Cardiac fibroblast (primary cell): ENCODE data around the gene CHMP4B.

ENCODE experiments used
- DNase-seq, 2 donors: peaks; one replicate each; pipeline versions ENCODE4 v3.0.0 to v3.0.0-alpha.2; 2010; ENCODE audit warnings: low read depth in 2 of 2
- H3K4me3 ChIP-seq, 2 donors: replicated peaks in 1 of 2; 1 replicate in 1 of 2; 2 replicates in 1 of 2; pipeline ENCODE4 v1.5.1; 2011; ENCODE audit warnings: low read depth in 2 of 2, low read length in 2 of 2, mild to moderate bottlenecking in 2 of 2, moderate library complexity in 1 of 2
- TF ChIP-seq, protein P1 (sequence below): IDR thresholded peaks from one replicate; pipeline ENCODE4 v1.5.1; 2011; ENCODE audit warnings: low read depth, mild to moderate bottlenecking, low read length, inconsistent platforms

CHMP4B gene

DNA sequence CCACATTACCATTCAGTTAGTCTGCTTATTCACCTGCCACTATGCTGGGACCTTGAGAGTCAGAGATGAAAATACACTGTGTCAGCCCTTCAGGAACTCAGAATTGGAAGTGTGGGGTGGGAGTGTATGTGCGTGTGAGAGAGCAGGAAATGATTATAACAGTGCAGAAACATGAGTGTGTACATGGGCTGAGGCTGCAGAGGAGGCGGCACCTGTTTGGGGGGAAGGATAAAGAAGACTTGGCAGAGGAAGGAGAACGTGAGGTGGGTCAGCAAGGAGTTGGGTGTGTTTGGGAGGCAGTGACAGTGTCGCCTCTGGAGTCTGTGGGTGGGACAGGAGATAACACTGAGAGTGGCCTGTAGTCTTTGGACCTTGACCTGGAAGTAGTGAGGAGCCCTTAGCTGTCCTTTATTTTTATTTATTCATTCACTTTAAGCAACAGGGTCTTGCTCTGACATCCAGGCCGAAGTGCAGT is 3.1 kb downstream of the CHMP4B start:
- DNase-seq = peak in 1 of 2 donors; percentile 26
- H3K4me3 ChIP-seq = no peak overlapping the region
- TF ChIP-seq, protein P1, sequence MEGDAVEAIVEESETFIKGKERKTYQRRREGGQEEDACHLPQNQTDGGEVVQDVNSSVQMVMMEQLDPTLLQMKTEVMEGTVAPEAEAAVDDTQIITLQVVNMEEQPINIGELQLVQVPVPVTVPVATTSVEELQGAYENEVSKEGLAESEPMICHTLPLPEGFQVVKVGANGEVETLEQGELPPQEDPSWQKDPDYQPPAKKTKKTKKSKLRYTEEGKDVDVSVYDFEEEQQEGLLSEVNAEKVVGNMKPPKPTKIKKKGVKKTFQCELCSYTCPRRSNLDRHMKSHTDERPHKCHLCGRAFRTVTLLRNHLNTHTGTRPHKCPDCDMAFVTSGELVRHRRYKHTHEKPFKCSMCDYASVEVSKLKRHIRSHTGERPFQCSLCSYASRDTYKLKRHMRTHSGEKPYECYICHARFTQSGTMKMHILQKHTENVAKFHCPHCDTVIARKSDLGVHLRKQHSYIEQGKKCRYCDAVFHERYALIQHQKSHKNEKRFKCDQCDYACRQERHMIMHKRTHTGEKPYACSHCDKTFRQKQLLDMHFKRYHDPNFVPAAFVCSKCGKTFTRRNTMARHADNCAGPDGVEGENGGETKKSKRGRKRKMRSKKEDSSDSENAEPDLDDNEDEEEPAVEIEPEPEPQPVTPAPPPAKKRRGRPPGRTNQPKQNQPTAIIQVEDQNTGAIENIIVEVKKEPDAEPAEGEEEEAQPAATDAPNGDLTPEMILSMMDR = no peak

DNA sequence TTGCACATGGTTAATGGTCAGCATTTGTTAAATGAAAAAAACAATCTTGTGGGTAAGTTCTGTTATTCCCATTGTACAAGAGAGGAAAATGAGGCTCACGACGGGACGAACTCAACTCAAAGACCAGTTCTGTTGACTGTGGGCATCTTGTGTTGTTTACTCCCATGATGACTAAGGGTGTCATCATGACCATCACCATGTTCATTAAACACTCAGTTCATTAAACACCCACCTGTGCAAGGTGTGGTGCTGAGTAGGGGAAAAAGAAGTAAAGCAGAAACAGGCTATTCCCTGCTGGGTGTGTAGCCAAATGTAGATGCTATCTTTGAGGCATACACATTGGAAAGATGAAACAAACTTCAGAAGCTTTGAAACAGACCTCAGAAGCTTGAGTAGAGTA is 4.5 kb downstream of the CHMP4B start:
- no peak for DNase-seq
- TF ChIP-seq, protein P1 = no peak
- H3K4me3 ChIP-seq = no peak overlapping the region

DNA sequence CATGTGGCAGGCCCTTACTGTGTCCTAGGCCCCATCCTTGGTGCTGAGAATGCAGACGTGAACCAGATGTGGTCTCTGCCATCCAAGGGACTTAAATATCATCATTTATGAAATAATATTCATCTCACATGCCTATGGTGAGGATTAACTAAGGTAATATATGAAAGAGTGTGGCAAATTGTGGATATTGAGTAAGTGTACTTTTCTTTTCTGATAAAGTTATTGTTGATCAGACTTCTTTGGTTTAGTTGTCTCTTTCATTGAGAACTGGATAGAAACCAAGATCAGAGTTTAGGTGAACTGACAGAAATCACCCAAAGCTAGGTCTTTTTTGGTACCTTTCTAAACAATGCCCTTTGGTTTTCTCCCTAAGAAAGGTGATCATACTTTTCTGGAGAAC is 5.0 kb downstream of the CHMP4B start:
- no peak for DNase-seq
- TF ChIP-seq, protein P1 = no peak
- no peak overlapping the region for H3K4me3 ChIP-seq

DNA sequence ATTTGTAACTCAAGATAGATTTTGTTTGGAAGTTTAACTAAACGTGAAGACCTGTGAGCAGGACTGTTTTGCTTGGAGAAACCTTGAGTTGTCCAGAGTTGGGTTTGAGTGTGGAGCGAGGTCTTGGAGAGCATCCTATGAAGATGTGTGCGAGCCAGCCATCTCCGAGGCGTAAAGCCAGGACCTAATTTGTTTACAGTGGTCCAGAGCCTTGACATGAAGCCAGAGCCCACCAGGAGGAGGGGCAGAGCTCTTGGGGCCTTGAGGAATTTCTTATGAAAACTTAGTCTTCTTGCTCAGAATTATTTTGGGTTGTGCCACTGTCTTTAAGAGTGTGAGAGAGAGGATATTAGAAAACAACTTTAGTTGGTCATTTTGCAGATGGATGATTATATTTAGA is 6.3 kb downstream of the CHMP4B start:
- DNase-seq = no peak
- TF ChIP-seq, protein P1 = no peak
- no peak overlapping the region for H3K4me3 ChIP-seq

DNA sequence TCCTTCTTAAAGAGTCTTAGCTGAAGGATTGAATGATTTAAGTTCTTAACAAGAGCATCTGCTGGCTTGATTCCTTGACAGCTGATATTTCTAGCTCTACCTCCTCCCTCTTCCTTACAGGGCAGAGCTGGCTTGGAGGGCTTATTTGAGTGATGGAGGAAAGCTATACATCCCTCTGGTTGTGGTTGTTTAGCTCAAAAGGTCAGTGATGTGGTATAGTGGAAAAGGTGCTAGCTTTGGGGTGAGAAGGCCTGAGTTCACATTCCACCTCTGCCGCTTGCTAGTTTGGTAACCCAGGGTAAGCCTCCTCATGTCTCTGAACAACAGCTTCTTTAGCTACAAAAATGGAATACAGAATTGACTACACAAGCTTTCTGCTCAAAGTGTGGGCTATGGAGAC is 8.3 kb downstream of the CHMP4B start:
- no peak overlapping the region for H3K4me3 ChIP-seq
- TF ChIP-seq, protein P1 = no peak
- DNase-seq = no peak

DNA sequence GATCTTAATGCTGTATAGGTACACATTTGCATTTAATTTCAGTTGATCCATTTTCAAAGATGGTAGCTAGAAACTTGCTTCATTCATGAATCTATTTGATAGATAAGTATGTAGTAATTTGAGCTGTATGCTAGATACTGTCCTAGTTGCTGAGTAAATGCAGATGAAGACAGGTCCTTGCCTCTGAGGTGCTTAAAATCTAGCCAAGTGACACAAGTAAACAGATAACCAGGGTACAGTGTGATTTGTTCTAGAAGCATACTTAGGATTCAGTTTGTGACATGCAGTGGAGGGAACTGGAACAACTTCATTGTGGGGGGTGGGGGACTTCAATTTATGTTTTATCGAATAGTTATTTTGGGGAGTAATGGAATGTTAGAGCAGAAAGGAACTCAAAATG is 9.2 kb downstream of the CHMP4B start:
- H3K4me3 ChIP-seq = no peak overlapping the region
- TF ChIP-seq, protein P1 = no peak

DNA sequence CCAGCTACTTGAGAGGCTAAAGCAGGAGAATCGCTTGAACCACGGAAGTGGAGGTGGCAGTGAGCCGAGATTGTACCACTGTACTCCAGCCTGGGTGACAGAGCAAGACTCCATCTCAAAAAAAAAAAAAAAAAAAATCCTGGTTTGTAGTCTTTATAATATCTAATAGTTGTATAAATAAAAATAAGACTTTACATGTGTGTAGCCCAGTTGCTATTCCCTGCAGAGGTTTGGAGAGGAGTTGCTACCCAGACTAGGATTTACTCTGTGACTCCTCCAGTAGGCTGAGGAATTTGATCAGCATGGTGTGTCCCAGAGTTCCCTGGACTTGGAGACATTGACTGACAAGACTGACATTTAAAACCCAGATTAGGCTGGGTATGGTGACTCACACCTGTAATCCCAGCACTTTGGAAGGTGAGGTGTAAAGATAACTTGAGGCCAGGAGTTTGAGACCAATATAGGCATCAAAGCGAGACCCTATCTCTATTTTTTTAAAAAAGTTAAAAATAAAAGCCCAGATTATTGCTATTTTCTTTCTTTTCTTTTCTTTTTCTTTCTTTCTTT is 10.2 kb downstream of the CHMP4B start:
- H3K4me3 ChIP-seq = no peak overlapping the region
- TF ChIP-seq, protein P1 = no peak
- no peak for DNase-seq

More for the DNA sequence above, 9.2 kb downstream of the CHMP4B start:
- DNase-seq = no peak
